Mesenchymal stem cell (in vitro differentiated cells and primary cell): ENCODE results near the gene PPP2R5B.

ENCODE experiments used
- DNase-seq: peaks from one replicate; pipeline ENCODE4 v3.0.0-alpha.2; 2013
- H2AFZ ChIP-seq: one replicate; pipeline ENCODE4 v1.6.1; 2013; ENCODE audit warnings: low read depth, mild to moderate bottlenecking, control low read depth, inconsistent platforms, low read length, moderate library complexity
- H2AK5ac ChIP-seq: 2 replicates; pipeline ENCODE4 v1.6.1; 2013; ENCODE audit warnings: low read length, moderate library complexity, mild to moderate bottlenecking, inconsistent platforms; ENCODE audit not compliant: severe bottlenecking
- H2BK120ac ChIP-seq: one replicate; pipeline ENCODE4 v1.6.1; 2013; ENCODE audit warnings: low read depth, mild to moderate bottlenecking, inconsistent platforms, low read length, moderate library complexity
- H2BK12ac ChIP-seq, 2 experiments: one replicate each; pipeline ENCODE4 v1.6.1; 2013; ENCODE audit warnings: inconsistent platforms in 2 of 2, low read length in 2 of 2, mild to moderate bottlenecking in 2 of 2, moderate library complexity in 2 of 2, control low read depth in 1 of 2
- H2BK15ac ChIP-seq: one replicate; pipeline ENCODE4 v1.6.1; 2013; ENCODE audit warnings: mild to moderate bottlenecking, low read depth, inconsistent platforms; ENCODE audit not compliant: poor library complexity, severe bottlenecking
- H2BK5ac ChIP-seq: 2 replicates; pipeline ENCODE4 v1.6.1; 2013; ENCODE audit warnings: low read depth, mild to moderate bottlenecking, low read length, control low read depth, inconsistent platforms; ENCODE audit not compliant: poor library complexity, severe bottlenecking
- H3K14ac ChIP-seq, 2 experiments: one replicate each; pipeline ENCODE4 v1.6.1; 2013; ENCODE audit warnings: inconsistent platforms in 2 of 2, low read length in 2 of 2, control low read depth in 1 of 2, mild to moderate bottlenecking in 1 of 2, moderate library complexity in 1 of 2
- H3K18ac ChIP-seq, 2 experiments: one replicate each; pipeline ENCODE4 v1.6.1; 2013; ENCODE audit warnings: inconsistent platforms in 2 of 2, low read length in 2 of 2, control low read depth in 1 of 2, low read depth in 1 of 2, mild to moderate bottlenecking in 1 of 2
- H3K23ac ChIP-seq, 2 experiments: one replicate each; pipeline ENCODE4 v1.6.1; 2013; ENCODE audit warnings: inconsistent platforms in 2 of 2, low read length in 2 of 2, mild to moderate bottlenecking in 2 of 2, moderate library complexity in 2 of 2, control low read depth in 1 of 2
- H3K27ac ChIP-seq: 2 replicates; pipeline ENCODE4 v1.5.1; 2013; ENCODE audit warnings: mild to moderate bottlenecking, moderate library complexity, low read length, control low read depth, inconsistent platforms; ENCODE audit not compliant: poor library complexity, severe bottlenecking
- H3K27me3 ChIP-seq, 2 experiments: 2 replicates each; pipeline versions ENCODE4 v1.6.1 to v1.7.0; 2013; ENCODE audit warnings: low read length in 2 of 2, mild to moderate bottlenecking in 2 of 2, moderate library complexity in 2 of 2, control low read depth in 1 of 2, inconsistent platforms in 1 of 2; ENCODE audit not compliant: control insufficient read depth in 1 of 2, insufficient read depth in 1 of 2
- H3K36me3 ChIP-seq, 2 experiments: 2 replicates each; pipeline versions ENCODE4 v1.6.1 to v1.7.0; 2013; ENCODE audit warnings: low read length in 2 of 2, control low read depth in 1 of 2, inconsistent platforms in 1 of 2, low read depth in 1 of 2, mild to moderate bottlenecking in 1 of 2; ENCODE audit not compliant: insufficient read depth in 2 of 2, control insufficient read depth in 1 of 2
- H3K4ac ChIP-seq, 2 experiments: one replicate each; pipeline ENCODE4 v1.6.1; 2013; ENCODE audit warnings: inconsistent platforms in 2 of 2, low read length in 2 of 2, mild to moderate bottlenecking in 2 of 2, moderate library complexity in 2 of 2, control low read depth in 1 of 2, low read depth in 1 of 2
- H3K4me1 ChIP-seq: 2 replicates; pipeline ENCODE4 v1.6.1; 2013; ENCODE audit warnings: low read depth, low read length, control low read depth; ENCODE audit not compliant: control insufficient read depth, insufficient read depth
- H3K4me2 ChIP-seq: 2 replicates; pipeline ENCODE4 v1.6.1; 2013; ENCODE audit warnings: low read length, mild to moderate bottlenecking, inconsistent platforms; ENCODE audit not compliant: poor library complexity, severe bottlenecking
- H3K4me3 ChIP-seq, 2 experiments: 2 replicates each; pipeline versions ENCODE4 v1.5.1 to v1.7.0; 2013; ENCODE audit warnings: low read length in 2 of 2, mild to moderate bottlenecking in 2 of 2, control low read depth in 1 of 2, low read depth in 1 of 2; ENCODE audit not compliant: insufficient read depth in 1 of 2
- H3K79me1 ChIP-seq: replicated peaks from 2 replicates; pipeline ENCODE4 v1.6.1; 2013; ENCODE audit warnings: mild to moderate bottlenecking, control low read depth, low read length, inconsistent platforms; ENCODE audit not compliant: poor library complexity, severe bottlenecking
- H3K9ac ChIP-seq: 2 replicates; pipeline ENCODE4 v1.7.0; 2013; ENCODE audit warnings: mild to moderate bottlenecking, low read length, moderate library complexity
- H3K9me3 ChIP-seq: 2 replicates; pipeline ENCODE4 v1.7.0; 2013; ENCODE audit warnings: mild to moderate bottlenecking, low read length; ENCODE audit not compliant: control insufficient read depth
- H4K8ac ChIP-seq: one replicate; pipeline ENCODE4 v1.6.1; 2013; ENCODE audit warnings: inconsistent platforms, mild to moderate bottlenecking, low read length, moderate library complexity
- H4K91ac ChIP-seq: one replicate; pipeline ENCODE4 v1.6.1; 2013; ENCODE audit warnings: mild to moderate bottlenecking, low read length, inconsistent platforms
- WGBS: methylation state at CpG from one replicate; pipeline ENCODE4 v1.1.7; 2013; ENCODE audit warnings: mixed read lengths; 5-methylcytosine and 5-hydroxymethylcytosine counted together

PPP2R5B gene

GRCh38 chr11:64916775-64917662 is 7.5 kb upstream of the PPP2R5B start, which contains the start of gene ATG2A:
TSS of gene ATG2A (minus strand) at chr11:64917209. CDS start at chr11:64917135, 74 bp downstream.
- peak within 1 kb of the TSS; percentile 87 to 100 for H3K4me3 ChIP-seq
- peak within 1 kb of the TSS; percentile 90 for H3K4me2 ChIP-seq
- peak within 1 kb of the TSS; percentile 6 for H2BK15ac ChIP-seq
- H3K23ac ChIP-seq: peak within 1 kb of the TSS in 1 of 2 experiments; percentile 70
- peak within 1 kb of the TSS in 1 of 2 experiments; percentile 93 for H3K14ac ChIP-seq
- peak within 1 kb of the TSS; percentile 75 for H3K27ac ChIP-seq
- peak within 1 kb of the TSS; percentile 75 to 95 for H3K18ac ChIP-seq
- no peaks in the 10 kb centered on the region for H3K9me3 ChIP-seq
- H4K91ac ChIP-seq: peak within 1 kb of the TSS; percentile 77
- no peaks in the 10 kb centered on the region for H3K27me3 ChIP-seq
- peak within 1 kb of the TSS in 1 of 2 experiments; percentile 96 for H2BK12ac ChIP-seq
- peaks cover 26% of the 10 kb centered on the region for H3K79me1 ChIP-seq
- H2BK5ac ChIP-seq: no peak within 1 kb of the TSS
- peak within 1 kb of the TSS; percentile 39 for H2BK120ac ChIP-seq
- under 1% methylated on average over 57 of the region's 57 CpGs for WGBS
- peak within 1 kb of the TSS; percentile 15 for H2AK5ac ChIP-seq
- DNase-seq: peak; percentile 100
- peaks cover 16% of the 10 kb centered on the region for H3K4me1 ChIP-seq
- peak within 1 kb of the TSS; percentile 79 for H2AFZ ChIP-seq
- H3K36me3 ChIP-seq: peaks cover 23% of the 10 kb centered on the region in 2 experiments
- peak within 1 kb of the TSS; percentile 25 to 92 for H3K4ac ChIP-seq
- peak within 1 kb of the TSS; percentile 52 for H4K8ac ChIP-seq
- H3K9ac ChIP-seq: peak within 1 kb of the TSS; percentile 98

DNA sequence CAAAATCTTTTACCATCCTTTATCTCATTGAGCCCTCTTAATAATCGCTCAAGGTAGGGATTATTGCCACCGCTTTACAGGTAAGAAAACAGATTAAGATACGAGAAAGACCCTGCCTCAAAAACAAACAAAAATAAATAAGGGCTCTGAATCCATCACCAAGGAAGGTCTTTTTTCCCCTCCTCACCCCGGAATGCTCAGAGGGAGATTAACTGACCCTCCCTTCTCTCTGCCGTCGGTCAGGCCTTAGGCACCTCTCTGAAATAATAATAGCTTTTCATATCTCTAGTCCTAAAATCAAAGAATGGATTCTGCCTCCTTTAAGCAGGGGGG is 6.9 kb upstream of the PPP2R5B start:
- H4K91ac ChIP-seq: no peak overlapping the region
- H2AK5ac ChIP-seq: no peak overlapping the region
- H2BK120ac ChIP-seq: no peak overlapping the region
- no peaks in the 10 kb centered on the region for H3K9me3 ChIP-seq
- H3K4me2 ChIP-seq: peak overlapping the region; percentile 65
- H3K4ac ChIP-seq: no peak overlapping the region
- H3K9ac ChIP-seq: peak overlapping the region; percentile 93
- H3K18ac ChIP-seq: no peak overlapping the region
- H2BK5ac ChIP-seq: no peak overlapping the region
- H3K79me1 ChIP-seq: peaks cover 26% of the 10 kb centered on the region
- peak overlapping the region; percentile 75 for H3K27ac ChIP-seq
- no peak overlapping the region for H2BK15ac ChIP-seq
- H4K8ac ChIP-seq: no peak overlapping the region
- H3K27me3 ChIP-seq: no peaks in the 10 kb centered on the region
- no peak for DNase-seq
- H3K4me1 ChIP-seq: peaks cover 16% of the 10 kb centered on the region
- H3K36me3 ChIP-seq: peaks cover 19% of the 10 kb centered on the region in 2 experiments
- no peak overlapping the region for H3K14ac ChIP-seq
- peak overlapping the region in 1 of 2 experiments; percentile 80 for H3K4me3 ChIP-seq
- H3K23ac ChIP-seq: no peak overlapping the region
- WGBS: 14% methylated on average over 4 of the region's 6 CpGs
- no peak overlapping the region for H2BK12ac ChIP-seq
- no peak overlapping the region for H2AFZ ChIP-seq

- peaks cover 16% of the 10 kb centered on the region for H3K4me1 ChIP-seq
- H3K4ac ChIP-seq: no peak overlapping the region
- no peak overlapping the region for H4K91ac ChIP-seq
- H3K27me3 ChIP-seq: no peaks in the 10 kb centered on the region
- no peak overlapping the region for H2BK12ac ChIP-seq
- no peak overlapping the region for H4K8ac ChIP-seq
- peaks cover 26% of the 10 kb centered on the region for H3K79me1 ChIP-seq
- no peak overlapping the region for H2BK15ac ChIP-seq
- peaks cover 15% of the 10 kb centered on the region in 2 experiments for H3K36me3 ChIP-seq
- H3K18ac ChIP-seq: no peak overlapping the region
- peak overlapping the region; percentile 93 for H3K9ac ChIP-seq
- peak overlapping the region in 1 of 2 experiments; percentile 80 for H3K4me3 ChIP-seq
- no peak overlapping the region for H2AK5ac ChIP-seq
- WGBS: 22% methylated on average over 4 of the region's 4 CpGs
- H3K14ac ChIP-seq: no peak overlapping the region
- H3K23ac ChIP-seq: no peak overlapping the region
- peak; percentile 68 for DNase-seq
- no peak overlapping the region for H2AFZ ChIP-seq
- H2BK5ac ChIP-seq: no peak overlapping the region
- H3K4me2 ChIP-seq: peak overlapping the region; percentile 65
- H2BK120ac ChIP-seq: no peak overlapping the region
- H3K27ac ChIP-seq: peak overlapping the region; percentile 75
- no peaks in the 10 kb centered on the region for H3K9me3 ChIP-seq
Observed at GRCh38 chr11:64918017-64918416, 6.5 kb upstream of the PPP2R5B start.

DNA sequence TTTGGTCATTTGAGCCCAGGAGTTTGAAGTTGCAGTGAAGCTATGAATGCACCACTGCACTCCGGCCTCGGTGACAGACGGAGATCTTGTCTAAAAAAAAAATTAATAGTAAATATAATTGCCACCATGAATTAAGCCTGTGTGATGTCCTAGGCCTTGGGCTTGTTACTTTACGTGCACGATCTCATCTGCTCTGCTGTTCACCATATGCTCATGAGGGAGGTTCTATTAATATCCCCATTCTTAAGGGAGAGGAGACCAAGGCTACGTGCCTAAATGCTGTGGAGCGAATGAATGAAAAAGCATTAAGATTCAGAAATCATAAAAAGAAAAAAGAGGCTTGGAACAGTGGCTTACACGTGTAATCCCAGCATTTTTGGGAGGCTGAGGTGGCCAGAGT is 4.9 kb upstream of the PPP2R5B start:
- Histone ChIP-seq H3K36me3 (no peaks in the 10 kb centered on the region), H2AK5ac (no peak overlapping the region), H2AFZ (no peak overlapping the region), H3K4me2 (no peak overlapping the region), H2BK120ac (no peak overlapping the region), H3K14ac (no peak overlapping the region), H3K4me1 (peaks cover 25% of the 10 kb centered on the region), H4K8ac (no peak overlapping the region), H3K27ac (no peak overlapping the region), H2BK12ac (no peak overlapping the region), H3K79me1 (peaks cover 18% of the 10 kb centered on the region), H3K9ac (no peak overlapping the region), H3K4ac (no peak overlapping the region), H2BK5ac (no peak overlapping the region), H2BK15ac (no peak overlapping the region), H3K27me3 (no peaks in the 10 kb centered on the region), H3K18ac (no peak overlapping the region), H3K9me3 (no peaks in the 10 kb centered on the region), H3K23ac (no peak overlapping the region), H4K91ac (no peak overlapping the region), H3K4me3 (no peak overlapping the region)
- no peak for DNase-seq
- 87% methylated on average over 5 of the region's 8 CpGs for WGBS
